Astrocyte (in vitro differentiated cells and primary cell): Measurements from ENCODE around the gene HOXA13. TPM values are rescaled to one million over a fixed set of nuclear protein-coding genes. Genes with fewer than 3 reads are reported as not detected.

Experiments used
- DNase-seq: peaks from one replicate; pipeline ENCODE4 v3.0.0-alpha.2; 2010; ENCODE audit warnings: low read depth
- FAIRE-seq: peaks from 2 replicates; lab custom pipeline; 2011; peaks lifted over from hg19 to GRCh38; lab: Jason Lieb, UNC
- H2AFZ ChIP-seq: 2 replicates; pipeline ENCODE4 v1.6.0; 2012; ENCODE audit warnings: low read depth, low read length, inconsistent platforms
- H3K27ac ChIP-seq: 2 replicates; pipeline ENCODE4 v1.5.1; 2011; ENCODE audit warnings: low read depth, low read length, inconsistent platforms
- H3K27me3 ChIP-seq: 2 replicates; pipeline ENCODE4 v1.6.0; 2011; ENCODE audit warnings: low read length, inconsistent platforms; ENCODE audit not compliant: insufficient read depth
- H3K36me3 ChIP-seq: 2 replicates; pipeline ENCODE4 v1.5.1; 2011; ENCODE audit warnings: low read length, inconsistent platforms; ENCODE audit not compliant: insufficient read depth
- H3K4me1 ChIP-seq: 2 replicates; pipeline ENCODE4 v1.5.1; 2011; ENCODE audit warnings: low read length, inconsistent platforms; ENCODE audit not compliant: insufficient read depth
- H3K4me2 ChIP-seq: 2 replicates; pipeline ENCODE4 v1.6.0; 2012; ENCODE audit warnings: low read length, inconsistent platforms
- H3K4me3 ChIP-seq: 2 replicates; pipeline ENCODE4 v1.5.1; 2011; ENCODE audit warnings: low read depth, mild to moderate bottlenecking, low read length, inconsistent platforms; ENCODE audit not compliant: insufficient read depth
- H3K79me2 ChIP-seq: 2 replicates; pipeline ENCODE4 v1.6.0; 2012; ENCODE audit warnings: mild to moderate bottlenecking, low read length, inconsistent platforms; ENCODE audit not compliant: insufficient read depth
- H3K9ac ChIP-seq: 2 replicates; pipeline ENCODE4 v1.6.0; 2012; ENCODE audit warnings: mild to moderate bottlenecking, low read length, inconsistent platforms
- H3K9me3 ChIP-seq: 2 replicates; pipeline ENCODE4 v1.5.1; 2012; ENCODE audit warnings: low read depth, mild to moderate bottlenecking, low read length, inconsistent platforms; ENCODE audit not compliant: insufficient read depth
- H4K20me1 ChIP-seq: 2 replicates; pipeline ENCODE4 v1.6.0; 2012; ENCODE audit warnings: low read length, inconsistent platforms; ENCODE audit not compliant: insufficient read depth
- H3K27ac Mint-ChIP-seq: one replicate; pipeline ENCODE4 v1.8.0; 2021; ENCODE audit warnings: mild to moderate bottlenecking, mixed read lengths; ENCODE audit not compliant: unreplicated experiment
- H3K27me3 Mint-ChIP-seq: one replicate; pipeline ENCODE4 v1.8.0; 2021; ENCODE audit warnings: low read depth, mixed read lengths; ENCODE audit not compliant: unreplicated experiment
- H3K36me3 Mint-ChIP-seq: one replicate; pipeline ENCODE4 v1.8.0; 2021; ENCODE audit warnings: low read depth, mixed read lengths; ENCODE audit not compliant: unreplicated experiment
- H3K4me1 Mint-ChIP-seq: one replicate; pipeline ENCODE4 v1.8.0; 2021; ENCODE audit warnings: low read depth, mixed read lengths; ENCODE audit not compliant: unreplicated experiment
- H3K4me3 Mint-ChIP-seq: one replicate; pipeline ENCODE4 v1.8.0; 2021; ENCODE audit warnings: mild to moderate bottlenecking, moderate library complexity, mixed read lengths; ENCODE audit not compliant: unreplicated experiment
- H3K9me3 Mint-ChIP-seq: one replicate; pipeline ENCODE4 v1.8.0; 2021; ENCODE audit warnings: mild to moderate bottlenecking, mixed read lengths; ENCODE audit not compliant: unreplicated experiment
- EZH2 ChIP-seq: IDR thresholded peaks from 2 replicates; pipeline ENCODE4 v1.6.1; 2012; ENCODE audit warnings: mild to moderate bottlenecking, low read length, inconsistent platforms; ENCODE audit not compliant: insufficient read depth
- total RNA-seq: library from RNA; stranded (reverse); gene quantifications from 2 replicates; pipeline ENCODE4 v1.2.1, GENCODE V29; 2021
- TF ChIP-seq, protein P1 (sequence below): IDR thresholded peaks from 2 replicates; pipeline ENCODE4 v1.5.1; 2011; ENCODE audit warnings: low read depth, mild to moderate bottlenecking, inconsistent platforms, low read length, moderate library complexity; ENCODE audit not compliant: insufficient read depth

HOXA13 gene
- total RNA-seq, 1 donor from 2014 or later = not detected

DNA sequence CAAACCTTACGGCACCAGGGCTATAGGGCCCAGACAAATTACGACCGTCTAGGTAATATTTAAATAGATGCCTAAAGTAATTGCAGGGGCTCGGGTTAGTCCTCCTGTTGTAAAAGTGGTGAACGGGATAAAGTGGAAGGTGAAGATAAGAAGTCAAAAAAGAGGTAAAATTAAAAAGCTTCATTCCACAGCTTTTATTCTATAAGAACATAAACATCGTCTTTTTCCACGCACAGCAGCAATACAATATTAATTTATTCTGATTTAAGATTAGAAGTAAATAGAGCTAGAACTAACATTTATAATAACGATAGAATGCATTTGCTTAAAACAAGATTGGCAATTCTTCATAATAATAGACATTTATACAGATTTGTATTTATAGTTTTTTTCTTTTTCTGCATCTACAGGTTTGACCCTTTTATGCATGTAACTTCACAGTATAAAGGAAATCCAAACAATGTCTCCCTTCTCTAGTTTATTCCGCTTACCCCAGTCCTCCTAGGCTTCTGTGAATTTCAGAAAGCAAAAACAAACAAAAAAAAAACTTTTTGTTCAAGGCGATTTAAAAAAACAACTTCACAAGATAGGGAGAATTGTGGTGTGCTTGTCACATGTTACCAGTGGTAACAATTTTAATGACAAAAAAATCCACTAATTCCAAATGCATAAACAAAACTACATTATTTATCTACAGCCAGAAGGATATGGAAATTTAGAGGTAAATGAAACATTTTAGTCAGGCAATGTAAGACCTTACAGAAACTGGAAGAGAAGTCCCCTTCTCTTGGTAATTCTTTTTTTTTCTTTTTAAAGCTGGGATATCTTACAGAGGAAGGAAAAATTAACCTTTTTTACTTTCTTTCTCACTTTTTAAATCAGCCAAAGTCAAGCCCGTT, 29.2 kb downstream of the HOXA13 start:
- no peaks in the 10 kb centered on the region for H3K36me3 Mint-ChIP-seq
- peak; percentile 5 for FAIRE-seq
- Histone ChIP-seq H3K4me3 (no peak overlapping the region), H3K79me2 (no peaks in the 10 kb centered on the region), H3K9ac (no peak overlapping the region), H3K27ac (no peak overlapping the region), H4K20me1 (peaks cover 6% of the 10 kb centered on the region), H3K4me2 (no peak overlapping the region), H3K4me1 (peaks cover 5% of the 10 kb centered on the region), H3K27me3 (peaks cover 92% of the 10 kb centered on the region), H3K9me3 (peaks cover 16% of the 10 kb centered on the region), H3K36me3 (no peaks in the 10 kb centered on the region), H2AFZ (no peak overlapping the region)
- H3K4me3 Mint-ChIP-seq = no peak overlapping the region
- peak overlapping the region; percentile 72 for H3K27ac Mint-ChIP-seq
- TF ChIP-seq EZH2 = no peak
- TF ChIP-seq, protein P1, sequence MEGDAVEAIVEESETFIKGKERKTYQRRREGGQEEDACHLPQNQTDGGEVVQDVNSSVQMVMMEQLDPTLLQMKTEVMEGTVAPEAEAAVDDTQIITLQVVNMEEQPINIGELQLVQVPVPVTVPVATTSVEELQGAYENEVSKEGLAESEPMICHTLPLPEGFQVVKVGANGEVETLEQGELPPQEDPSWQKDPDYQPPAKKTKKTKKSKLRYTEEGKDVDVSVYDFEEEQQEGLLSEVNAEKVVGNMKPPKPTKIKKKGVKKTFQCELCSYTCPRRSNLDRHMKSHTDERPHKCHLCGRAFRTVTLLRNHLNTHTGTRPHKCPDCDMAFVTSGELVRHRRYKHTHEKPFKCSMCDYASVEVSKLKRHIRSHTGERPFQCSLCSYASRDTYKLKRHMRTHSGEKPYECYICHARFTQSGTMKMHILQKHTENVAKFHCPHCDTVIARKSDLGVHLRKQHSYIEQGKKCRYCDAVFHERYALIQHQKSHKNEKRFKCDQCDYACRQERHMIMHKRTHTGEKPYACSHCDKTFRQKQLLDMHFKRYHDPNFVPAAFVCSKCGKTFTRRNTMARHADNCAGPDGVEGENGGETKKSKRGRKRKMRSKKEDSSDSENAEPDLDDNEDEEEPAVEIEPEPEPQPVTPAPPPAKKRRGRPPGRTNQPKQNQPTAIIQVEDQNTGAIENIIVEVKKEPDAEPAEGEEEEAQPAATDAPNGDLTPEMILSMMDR = no peak
- peaks cover 34% of the 10 kb centered on the region for H3K9me3 Mint-ChIP-seq
- peaks cover 67% of the 10 kb centered on the region for H3K27me3 Mint-ChIP-seq
- H3K4me1 Mint-ChIP-seq = no peaks in the 10 kb centered on the region
- no peak for DNase-seq

DNA sequence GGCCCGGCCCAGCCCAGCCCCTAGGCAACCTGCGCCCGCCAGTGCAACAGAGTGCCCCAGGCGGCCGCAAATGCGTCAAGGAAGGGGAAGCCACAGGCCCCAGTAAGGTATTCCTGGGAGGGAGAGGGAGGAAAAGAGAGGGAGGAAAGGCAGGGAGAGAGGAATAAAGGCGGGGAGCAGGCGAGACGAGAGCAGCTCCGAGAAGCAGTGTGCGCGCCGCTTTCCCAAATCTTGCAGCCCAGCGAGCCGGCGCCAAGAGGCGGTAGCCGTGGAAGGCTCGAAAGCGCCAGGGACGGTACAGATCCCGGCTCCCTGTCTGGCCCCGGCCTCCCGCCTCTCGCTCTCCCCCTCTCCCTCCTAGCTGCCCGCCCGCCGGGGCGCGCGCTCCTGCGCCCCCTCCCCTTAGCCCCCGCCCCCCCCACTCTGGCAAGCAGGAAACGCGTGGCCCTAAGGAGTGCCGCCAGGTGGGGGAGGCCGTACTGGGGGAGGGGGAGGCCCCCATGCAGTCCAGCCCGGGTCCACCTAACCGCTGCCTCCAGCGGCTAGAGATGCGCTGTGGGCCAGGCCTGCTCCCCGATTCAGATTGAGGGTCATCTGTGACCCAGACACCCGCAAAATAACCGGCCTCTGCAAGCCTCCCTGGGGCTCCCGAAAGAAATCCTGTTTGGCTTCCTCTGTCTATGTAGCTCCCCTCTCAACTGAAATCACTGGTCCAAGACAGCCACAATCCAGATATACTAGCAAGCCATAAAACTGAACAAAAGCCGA, 30.0 kb downstream of the HOXA13 start:
- DNase-seq (no peak), FAIRE-seq (no peak)
- peaks cover 92% of the 10 kb centered on the region for H3K27me3 ChIP-seq
- no peak overlapping the region for H2AFZ ChIP-seq
- no peak overlapping the region for H3K9ac ChIP-seq
- no peaks in the 10 kb centered on the region for H3K36me3 ChIP-seq
- H4K20me1 ChIP-seq = peaks cover 6% of the 10 kb centered on the region
- TF ChIP-seq EZH2 = peak; percentile 83
- TF ChIP-seq, protein P1 = no peak
- H3K79me2 ChIP-seq = no peaks in the 10 kb centered on the region
- H3K9me3 Mint-ChIP-seq = peaks cover 31% of the 10 kb centered on the region
- H3K4me3 ChIP-seq = no peak overlapping the region
- no peak overlapping the region for H3K4me2 ChIP-seq
- H3K36me3 Mint-ChIP-seq = no peaks in the 10 kb centered on the region
- H3K27ac ChIP-seq = no peak overlapping the region
- H3K4me3 Mint-ChIP-seq = no peak overlapping the region
- no peak overlapping the region for H3K27ac Mint-ChIP-seq
- no peaks in the 10 kb centered on the region for H3K4me1 Mint-ChIP-seq
- peaks cover 5% of the 10 kb centered on the region for H3K4me1 ChIP-seq
- peaks cover 10% of the 10 kb centered on the region for H3K9me3 ChIP-seq
- H3K27me3 Mint-ChIP-seq = peaks cover 63% of the 10 kb centered on the region
